SHP77 treated with DMSO at 0.1 percent for 48 hours (cell line): ENCODE measurements around the gene FBXW9.
"Not testable (repeated sequence)": the region's sequence is repeated elsewhere in the genome, so short reads cannot be mapped to it uniquely, and the experiment has no call there.

Experiments used
- DNase-seq: peaks from one replicate; lab custom pipeline; 2025; lab: John Stamatoyannopoulos, UW

FBXW9 gene

GRCh38 chr19:12680034-12680433 lies 16.4 kb downstream of the FBXW9 start:
- DNase-seq = no peak

DNA sequence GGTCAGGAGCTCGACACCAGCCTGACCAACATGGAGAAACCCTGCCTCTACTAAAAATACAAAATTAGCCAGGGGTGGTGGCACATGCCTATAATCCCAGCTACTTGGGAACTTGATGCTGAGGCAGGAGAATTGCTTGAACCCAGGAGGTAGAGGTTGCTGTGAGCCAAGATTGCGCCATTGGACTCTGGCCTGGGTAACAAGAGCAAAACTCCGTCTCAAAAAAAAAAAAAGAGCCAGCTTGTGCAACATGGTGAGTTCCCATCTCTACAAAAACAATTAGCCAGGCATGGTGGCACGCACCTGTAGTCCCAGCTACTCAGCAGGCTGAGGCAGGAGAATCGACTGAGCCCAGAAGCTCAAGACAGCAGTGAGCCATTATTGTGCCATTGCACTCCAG lies 18.4 kb downstream of the FBXW9 start:
- not testable (repeated sequence) for DNase-seq

DNA sequence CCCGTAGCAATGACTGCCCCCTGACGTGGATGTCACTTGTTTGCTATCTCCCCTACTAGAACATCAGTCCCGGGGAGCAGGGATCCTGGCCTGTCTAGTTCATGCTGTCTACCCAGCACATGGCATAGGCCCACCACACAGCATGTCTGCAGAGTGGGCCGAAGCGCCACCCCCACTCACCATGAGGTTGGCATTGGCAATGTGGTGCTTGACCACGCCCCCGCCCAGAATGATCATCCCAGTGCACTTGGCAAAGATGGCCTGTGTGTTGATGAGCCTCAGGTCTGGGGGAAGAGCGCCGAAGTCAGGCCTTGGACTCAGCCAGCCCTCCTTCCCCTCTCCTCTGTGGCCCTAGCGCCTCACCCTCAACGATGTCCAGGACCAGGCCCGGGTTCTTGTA lies 19.5 kb downstream of the FBXW9 start:
- DNase-seq = no peak

DNA sequence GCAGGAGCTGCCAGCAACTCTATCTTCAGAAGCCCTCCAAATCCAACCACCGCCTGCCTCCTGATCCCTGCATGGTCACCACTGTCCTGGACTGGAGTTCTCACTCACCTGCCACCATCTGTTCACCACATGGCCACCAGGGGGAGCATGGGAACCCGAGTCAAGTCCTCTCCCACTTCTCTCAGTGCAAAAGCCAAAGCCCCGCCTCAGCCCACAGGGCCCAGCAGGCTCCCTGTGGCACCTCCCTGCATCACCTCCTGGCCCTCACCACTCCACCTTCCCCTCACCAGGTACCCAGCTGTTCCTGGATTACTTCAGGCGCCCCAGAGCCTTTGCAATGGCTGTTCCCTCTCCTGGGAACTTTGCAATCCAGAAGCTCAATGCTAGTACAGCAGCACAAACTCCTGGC lies 20.0 kb downstream of the FBXW9 start:
- peak; percentile 40 for DNase-seq

- DNase-seq = no peak
These were observed 20.5 kb downstream of the FBXW9 start for GRCh38 chr19:12675940-12676339.

DNA sequence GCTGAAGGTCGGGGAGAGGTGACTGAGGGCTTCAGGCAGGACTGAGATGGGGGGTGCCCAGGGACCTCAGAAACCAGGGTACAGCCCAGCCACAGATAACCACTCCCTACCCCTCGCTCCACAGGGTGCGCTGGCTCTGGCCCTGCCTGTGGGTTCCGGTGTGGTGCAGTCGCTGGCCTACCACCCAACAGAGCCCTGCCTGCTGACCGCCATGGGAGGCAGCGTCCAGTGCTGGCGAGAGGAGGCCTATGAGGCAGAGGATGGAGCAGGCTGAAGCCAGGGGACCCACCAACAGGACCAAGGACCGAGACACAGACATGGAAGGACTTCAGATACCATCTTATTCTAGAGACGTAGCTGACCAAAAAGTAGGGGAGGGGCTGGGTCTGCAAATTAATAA lies 21.0 kb downstream of the FBXW9 start:
- no peak for DNase-seq

GRCh38 chr19:12672744-12673143 lies 23.7 kb downstream of the FBXW9 start:
- DNase-seq = no peak

DNA sequence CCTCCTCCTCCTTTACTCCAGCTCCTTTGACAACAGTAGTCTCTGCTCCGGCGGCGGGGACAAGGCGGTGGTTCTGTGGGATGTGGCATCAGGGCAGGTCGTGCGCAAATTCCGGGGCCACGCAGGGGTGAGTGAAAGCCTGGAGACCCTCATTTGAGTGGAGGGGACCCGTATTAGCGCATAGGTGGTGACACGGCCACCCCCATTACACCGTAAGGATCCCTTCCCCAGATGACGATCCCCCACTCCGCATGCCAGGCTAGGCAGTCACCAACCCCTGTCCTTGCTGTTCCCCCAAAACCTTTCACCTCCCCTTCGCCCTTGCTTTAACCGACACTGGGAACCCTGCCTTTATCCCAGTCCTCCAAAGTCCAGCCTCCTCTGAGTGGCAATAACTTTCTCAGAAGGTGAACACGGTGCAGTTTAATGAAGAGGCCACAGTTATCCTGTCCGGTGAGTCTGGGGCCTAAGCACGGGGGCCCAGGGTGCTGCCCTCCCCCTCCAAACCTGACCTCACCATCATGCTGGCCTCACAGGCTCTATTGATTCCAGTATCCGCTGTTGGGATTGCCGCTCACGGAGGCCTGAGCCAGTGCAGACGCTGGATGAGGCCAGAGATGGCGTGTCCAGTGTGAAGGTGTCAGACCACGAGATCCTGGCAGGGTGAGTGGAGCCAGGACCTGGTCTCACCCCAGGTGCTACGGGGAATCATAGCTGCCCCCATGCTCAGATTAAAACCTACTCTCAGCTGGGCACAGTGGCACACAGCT lies 26.1 kb downstream of the FBXW9 start:
- DNase-seq = no peak

DNA sequence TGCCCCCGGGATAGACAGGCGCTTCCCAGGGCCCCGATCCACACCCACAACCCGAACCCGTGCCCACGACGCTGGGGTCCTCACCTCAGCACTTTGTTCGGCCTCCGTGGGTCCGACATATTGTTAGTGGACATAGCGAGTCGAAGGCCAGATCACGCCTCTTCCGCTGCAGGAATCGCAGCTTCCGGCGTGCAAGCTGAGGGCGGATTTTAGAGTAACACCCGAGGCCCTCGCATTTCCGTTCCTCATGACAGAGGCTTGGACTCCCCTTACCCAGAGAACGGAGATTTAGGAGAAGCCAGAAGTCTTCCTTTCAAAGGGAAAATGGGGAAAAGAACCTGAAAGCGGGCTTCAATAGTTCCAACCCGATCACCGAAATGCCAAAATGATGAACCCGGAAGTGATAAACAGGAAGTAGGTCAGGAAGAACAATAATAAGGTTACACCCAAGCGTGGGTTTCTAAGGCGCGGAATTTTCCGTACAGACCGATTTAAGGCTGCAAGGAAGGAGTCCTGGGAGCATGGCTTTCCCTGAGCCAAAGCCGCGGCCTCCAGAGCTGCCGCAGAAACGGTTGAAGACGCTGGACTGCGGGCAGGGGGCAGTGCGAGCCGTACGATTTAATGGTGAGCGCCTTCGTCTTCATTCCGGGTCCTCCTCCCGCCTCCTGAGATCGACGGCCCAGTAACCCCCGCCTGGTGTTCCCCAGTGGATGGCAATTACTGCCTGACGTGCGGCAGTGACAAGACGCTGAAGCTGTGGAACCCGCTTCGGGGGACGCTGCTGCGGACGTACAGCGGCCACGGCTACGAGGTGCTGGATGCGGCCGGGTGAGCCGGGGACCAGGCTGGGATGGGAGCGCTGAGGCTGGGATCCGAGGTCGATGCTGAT lies 26.9 kb downstream of the FBXW9 start:
- peak; percentile 40 for DNase-seq

DNA sequence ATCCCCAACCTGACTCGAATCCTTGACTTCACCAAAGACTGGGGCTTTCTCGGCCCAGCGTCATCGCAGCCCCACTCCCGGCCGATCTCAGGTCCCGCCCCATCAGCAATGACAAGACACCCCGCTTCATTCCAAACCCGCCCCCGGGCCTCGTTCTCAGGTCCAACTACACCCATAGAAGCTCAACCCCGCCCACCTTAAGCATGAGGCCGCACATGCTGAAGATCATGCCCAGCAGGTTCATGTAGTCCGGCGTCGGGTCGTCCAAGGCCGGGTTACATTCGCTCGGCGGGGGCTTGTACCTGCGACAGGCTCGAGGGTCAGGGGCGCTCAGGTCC lies 27.5 kb downstream of the FBXW9 start:
- DNase-seq = no peak

DNA sequence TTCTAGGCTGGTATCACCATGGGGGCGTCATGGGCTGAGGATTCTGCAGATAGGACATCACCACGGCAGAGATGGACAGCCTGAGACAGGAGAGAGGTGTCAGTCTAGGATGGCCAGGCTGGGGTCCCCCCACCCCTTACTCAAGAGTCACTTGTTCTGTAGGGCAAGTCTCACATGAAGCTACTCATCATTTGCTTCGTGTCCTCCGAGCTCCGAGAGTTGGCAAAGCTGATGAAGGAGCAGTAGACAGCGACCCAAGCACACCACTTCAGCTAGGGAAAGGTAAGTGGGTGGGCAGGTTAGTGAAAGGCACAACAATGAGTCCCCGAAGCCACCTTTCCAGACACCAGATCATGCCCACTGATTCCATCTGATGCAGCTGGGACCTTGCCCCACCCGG lies 28.1 kb downstream of the FBXW9 start:
- no peak for DNase-seq

DNA sequence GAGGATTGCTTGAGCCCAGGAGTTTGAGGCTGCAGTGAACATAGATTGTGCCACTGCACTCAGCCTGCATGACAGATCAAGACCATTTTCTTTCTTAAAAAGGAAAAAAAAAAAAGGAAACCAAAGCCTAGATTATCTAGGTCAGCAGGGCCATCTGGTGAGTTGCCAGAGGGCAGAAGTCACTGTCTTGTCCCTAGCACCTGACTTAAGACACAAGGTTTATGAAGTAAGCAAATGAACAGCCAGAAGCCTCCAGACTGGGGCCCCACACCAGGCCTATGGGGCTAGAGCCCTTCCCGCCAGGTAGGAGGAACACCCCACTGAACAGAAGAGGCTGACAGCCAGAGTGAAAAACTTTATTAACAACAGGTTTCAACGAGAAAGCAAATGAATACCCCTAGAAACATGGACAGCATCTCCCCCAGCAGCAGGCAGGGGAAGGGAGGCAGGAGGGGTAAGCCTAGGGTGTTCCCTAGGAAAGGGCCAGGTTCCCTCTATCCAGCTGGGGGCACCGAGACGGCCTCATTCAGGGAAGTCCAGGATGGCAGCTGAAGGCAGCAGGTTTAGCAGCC lies 28.6 kb downstream of the FBXW9 start:
- DNase-seq = no peak

- peak; percentile 30 for DNase-seq
These were observed 30.0 kb downstream of the FBXW9 start, which contains the start of the genes MAN2B1 and WDR83 for GRCh38 chr19:12666265-12667048. Gene MAN2B1 (minus strand): TSS chr19:12666742. CDS start chr19:12666701, 41 bp downstream. Gene WDR83 (plus strand): TSS chr19:12666807. CDS start chr19:12669791, 2,984 bp downstream.

- DNase-seq = no peak
These were observed 30.7 kb downstream of the FBXW9 start for GRCh38 chr19:12665671-12666264.

- no peak for DNase-seq
These were observed 31.2 kb downstream of the FBXW9 start for GRCh38 chr19:12665281-12665573.

DNA sequence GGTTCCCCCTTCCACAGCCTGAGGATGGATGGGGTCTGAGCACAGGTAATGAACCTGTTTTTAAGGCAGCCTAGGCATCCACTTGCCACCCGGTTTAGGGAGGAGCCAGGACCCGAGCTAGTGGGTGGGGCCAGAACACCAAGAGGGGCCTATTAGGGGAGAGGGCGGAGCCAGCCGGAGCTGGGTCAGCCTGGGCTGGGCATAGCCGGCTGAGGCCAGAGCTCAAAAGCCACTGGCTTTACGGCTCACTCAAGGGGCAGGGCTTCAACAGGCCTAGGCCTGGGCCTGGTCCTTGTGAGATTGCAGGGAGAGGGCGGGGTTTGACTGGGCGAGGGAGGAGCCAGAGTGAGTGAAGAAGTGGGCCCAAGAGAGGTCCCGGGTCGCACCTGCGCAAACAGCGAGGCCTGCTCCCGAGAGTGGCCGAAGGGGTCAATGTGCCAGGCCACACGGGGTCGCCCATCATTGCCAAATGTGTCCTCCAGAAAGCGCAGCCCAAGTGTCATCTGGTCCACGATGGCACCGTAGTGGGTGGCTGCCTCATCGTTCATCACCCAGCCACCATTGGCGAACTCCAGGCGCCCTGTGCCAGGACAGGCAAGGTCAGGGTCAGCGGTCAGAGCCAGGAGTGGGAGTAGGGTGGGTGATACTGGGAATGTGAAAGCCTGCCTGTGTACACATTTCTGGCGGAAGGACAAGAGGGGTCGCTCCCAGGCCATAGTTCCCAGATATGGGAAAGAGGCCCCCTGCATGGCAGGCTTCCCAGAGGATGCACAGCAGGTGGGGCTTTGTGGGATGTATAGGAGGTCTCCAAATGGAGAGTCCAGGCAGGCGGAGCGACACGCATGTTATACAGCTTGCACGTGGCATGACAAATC lies 31.8 kb downstream of the FBXW9 start:
- DNase-seq = no peak

GRCh38 chr19:12660980-12661379 lies 35.5 kb downstream of the FBXW9 start:
- DNase-seq = no peak

GRCh38 chr19:12657966-12658365 lies 38.5 kb downstream of the FBXW9 start:
- no peak for DNase-seq

- DNase-seq = no peak
These were observed 39.4 kb downstream of the FBXW9 start for GRCh38 chr19:12656899-12657571.

DNA sequence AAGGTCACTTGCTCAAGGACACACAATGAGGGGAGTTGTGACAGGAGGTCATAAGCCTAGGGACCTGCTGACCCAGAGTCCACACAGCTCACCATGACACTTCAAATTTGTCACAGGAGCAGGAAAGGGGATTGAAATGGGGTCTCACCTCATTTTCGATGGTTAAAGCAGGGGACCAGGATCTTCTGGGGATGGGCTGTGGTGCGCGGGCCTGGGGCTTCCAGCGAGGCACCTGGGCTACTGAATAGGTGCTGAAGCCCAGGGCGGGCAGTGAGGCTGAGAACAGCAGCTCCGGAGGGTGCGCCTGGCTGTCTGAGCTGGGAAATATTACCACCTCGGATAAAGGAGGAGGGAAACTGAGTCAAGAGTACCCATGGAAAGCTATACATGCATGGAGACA lies 40.9 kb downstream of the FBXW9 start:
- no peak for DNase-seq
